ENCODE measurements around the gene ATP1A2.

DNA sequence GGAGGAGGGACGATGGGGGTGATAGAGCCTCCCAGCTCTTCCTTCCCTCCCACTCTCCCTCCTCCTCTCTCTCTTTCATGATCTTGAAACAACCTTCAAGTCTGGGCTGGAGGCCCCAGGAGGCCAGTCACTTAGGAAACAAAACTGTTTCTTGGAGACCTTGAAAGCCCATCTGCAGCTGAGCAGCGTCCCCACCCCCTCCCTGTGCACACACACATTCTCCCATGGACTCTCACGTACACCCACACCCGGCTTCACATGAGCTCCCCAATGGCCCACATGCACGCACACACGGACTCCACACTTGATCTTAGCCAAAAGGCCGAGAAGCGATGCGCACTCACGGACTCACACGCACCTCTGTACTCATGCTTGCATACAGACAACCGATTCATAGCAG is 3.2 kb upstream of the ATP1A2 start:
- TF ChIP-seq TAF1 (IDR thresholded peaks at IDR 0.05; ENCODE audit: borderline replicate concordance, low read depth, low read length) (no peak), POLR2AphosphoS5 (IDR thresholded peaks at IDR 0.05; ENCODE audit: low read depth, low read length) (no peak)
